Measurements from ENCODE around the gene ZNF143. TPM values are rescaled to one million over a fixed set of nuclear protein-coding genes. Genes with fewer than 3 reads are reported as not detected.

ZNF143 gene
- total and polyA plus RNA-seq, 8 donors, result 17.3 to 29.4 (median 24.7) TPM

DNA sequence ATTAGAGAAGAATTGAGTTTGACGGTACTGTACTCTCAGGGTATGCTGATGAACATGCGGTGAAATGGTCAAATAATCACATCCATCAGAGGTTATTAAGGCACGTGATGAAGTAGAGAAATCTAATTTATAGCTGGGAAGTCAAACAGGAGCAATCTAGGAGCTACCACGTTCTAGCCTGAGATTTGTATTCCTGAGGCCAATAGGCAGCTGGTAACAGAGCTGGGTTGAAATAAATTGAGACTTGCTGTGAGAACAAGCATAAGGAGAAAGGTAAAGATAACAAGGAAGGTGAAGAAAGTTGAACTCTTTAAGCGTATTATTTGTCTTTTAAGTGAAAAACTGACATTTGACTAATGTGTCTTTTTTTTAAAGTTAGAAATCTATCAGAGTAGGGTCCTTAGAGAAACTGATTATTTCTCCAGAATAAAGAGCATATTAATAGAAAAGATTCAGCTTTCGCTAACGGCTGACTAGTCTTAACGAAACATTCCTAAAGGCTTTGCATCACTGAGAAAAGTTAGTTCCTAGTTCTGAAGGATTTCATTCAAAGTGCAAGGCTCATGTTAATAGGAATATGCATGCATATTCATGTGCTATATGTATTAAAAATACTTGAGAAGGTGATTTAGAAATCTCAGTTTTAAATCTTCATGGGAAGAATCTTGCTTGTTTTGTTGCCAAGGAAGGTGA is 107.5 kb downstream of the ZNF143 start:
- Histone ChIP-seq H3K27me3 (no peaks in the 10 kb centered on the region), H3K27ac (peak overlapping the region; percentile 87 to 90), H3K9me3 (no peaks in the 10 kb centered on the region), H3K4me3 (no peak overlapping the region), H3K4me1 (peaks cover 24 to 27% of the 10 kb centered on the region in 2 donors), H3K36me3 (no peaks in the 10 kb centered on the region)
- intact Hi-C loops (cut with DNase I), result no loop called here
- TF ChIP-seq CTCF (IDR thresholded peaks at IDR 0.05), result no peak
- ATAC-seq (no peak), DNase-seq (no peak)

DNA sequence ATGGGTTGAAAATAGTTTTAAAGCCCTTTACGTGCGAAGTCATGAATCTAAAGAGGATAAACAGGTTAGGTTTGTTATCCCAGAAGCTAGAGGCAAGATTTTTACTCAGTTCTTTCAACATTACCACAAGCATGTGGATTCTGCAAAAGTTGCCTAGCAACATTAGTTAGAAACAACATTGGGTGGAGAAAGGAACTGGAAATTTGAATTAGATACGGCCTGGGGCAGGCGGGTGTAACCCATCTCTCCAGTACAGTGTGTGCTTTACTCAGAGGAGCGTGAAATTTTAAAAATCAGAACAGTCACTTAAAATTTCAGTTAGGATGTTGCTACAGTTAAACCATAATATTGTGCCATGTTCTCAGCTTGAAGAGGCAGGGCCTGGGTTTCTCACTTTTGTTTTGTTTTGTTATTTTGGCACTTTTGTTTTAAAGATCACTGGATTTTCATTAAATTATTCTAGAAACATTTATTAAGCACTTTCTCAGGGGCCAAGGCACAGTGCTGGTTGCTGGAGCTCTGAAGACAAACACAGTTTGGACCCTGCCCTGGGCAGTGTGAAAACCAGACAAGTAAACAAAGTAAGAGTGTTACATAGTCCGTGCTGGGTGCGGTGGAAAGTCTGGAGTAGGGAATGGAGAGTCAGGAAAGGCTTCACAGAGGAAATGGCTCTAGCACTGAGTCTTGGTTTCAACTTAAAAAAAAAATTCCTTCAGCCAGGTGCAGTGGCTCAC is 108.2 kb downstream of the ZNF143 start:
- Histone ChIP-seq H3K9me3 (no peaks in the 10 kb centered on the region), H3K4me3 (no peak overlapping the region), H3K36me3 (no peaks in the 10 kb centered on the region), H3K27ac (peak overlapping the region; percentile 87 to 90), H3K4me1 (peaks cover 24 to 27% of the 10 kb centered on the region in 2 donors), H3K27me3 (no peaks in the 10 kb centered on the region)
- DNase-seq (peak in 3 of 4 donors; percentile 74 to 89 (median 75)), ATAC-seq (peak; percentile 52)
- TF ChIP-seq CTCF (IDR thresholded peaks at IDR 0.05), result no peak
- intact Hi-C loops (cut with DNase I), result no loop called here

GRCh38 chr11:9569588-9570164 is 108.9 kb downstream of the ZNF143 start:
- TF ChIP-seq CTCF (IDR thresholded peaks at IDR 0.05), result no peak
- Histone ChIP-seq H3K4me3 (no peak overlapping the region), H3K9me3 (no peaks in the 10 kb centered on the region), H3K36me3 (no peaks in the 10 kb centered on the region), H3K4me1 (peaks cover 24 to 28% of the 10 kb centered on the region in 2 donors), H3K27me3 (no peaks in the 10 kb centered on the region), H3K27ac (peak overlapping the region; percentile 87 to 90)
- ATAC-seq (no peak), DNase-seq (no peak)
- intact Hi-C loops (cut with DNase I), result no loop called here

GRCh38 chr11:9570313-9571025 is 109.7 kb downstream of the ZNF143 start:
- Histone ChIP-seq H3K9me3 (no peaks in the 10 kb centered on the region), H3K4me1 (peaks cover 24 to 35% of the 10 kb centered on the region in 2 donors), H3K27me3 (no peaks in the 10 kb centered on the region), H3K36me3 (no peaks in the 10 kb centered on the region), H3K27ac (peak overlapping the region; percentile 87 to 90), H3K4me3 (no peak overlapping the region)
- intact Hi-C loops (cut with DNase I), result no loop called here
- no peak for TF ChIP-seq CTCF (IDR thresholded peaks at IDR 0.05)
- no peak for ATAC-seq
- DNase-seq, result no peak

All from left lung (tissue), 10 donors.